ENCODE measurements around the gene GPR179.
"Not testable (repeated sequence)": the region's sequence is repeated elsewhere in the genome, so short reads cannot be mapped to it uniquely, and the experiment has no call there.

- not testable (repeated sequence) for TF ChIP-seq EZH2 (IDR thresholded peaks at IDR 0.05); RAD21 (IDR thresholded peaks at IDR 0.05; ENCODE audit: low read depth)
- TF ChIP-seq, protein P1, sequence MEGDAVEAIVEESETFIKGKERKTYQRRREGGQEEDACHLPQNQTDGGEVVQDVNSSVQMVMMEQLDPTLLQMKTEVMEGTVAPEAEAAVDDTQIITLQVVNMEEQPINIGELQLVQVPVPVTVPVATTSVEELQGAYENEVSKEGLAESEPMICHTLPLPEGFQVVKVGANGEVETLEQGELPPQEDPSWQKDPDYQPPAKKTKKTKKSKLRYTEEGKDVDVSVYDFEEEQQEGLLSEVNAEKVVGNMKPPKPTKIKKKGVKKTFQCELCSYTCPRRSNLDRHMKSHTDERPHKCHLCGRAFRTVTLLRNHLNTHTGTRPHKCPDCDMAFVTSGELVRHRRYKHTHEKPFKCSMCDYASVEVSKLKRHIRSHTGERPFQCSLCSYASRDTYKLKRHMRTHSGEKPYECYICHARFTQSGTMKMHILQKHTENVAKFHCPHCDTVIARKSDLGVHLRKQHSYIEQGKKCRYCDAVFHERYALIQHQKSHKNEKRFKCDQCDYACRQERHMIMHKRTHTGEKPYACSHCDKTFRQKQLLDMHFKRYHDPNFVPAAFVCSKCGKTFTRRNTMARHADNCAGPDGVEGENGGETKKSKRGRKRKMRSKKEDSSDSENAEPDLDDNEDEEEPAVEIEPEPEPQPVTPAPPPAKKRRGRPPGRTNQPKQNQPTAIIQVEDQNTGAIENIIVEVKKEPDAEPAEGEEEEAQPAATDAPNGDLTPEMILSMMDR (IDR thresholded peaks at IDR 0.05 in 2 of 3, conservative IDR thresholded peaks at IDR 0.05 in 1 of 3; ENCODE audit: borderline replicate concordance in 1 of 3, insufficient read depth in 1 of 3, low read depth in 2 of 3, low read length in 2 of 3) = not testable (repeated sequence)
Observed at GRCh38 chr17:38285994-38286393, 57.8 kb downstream of the GPR179 start.

Data from HCT116 (cell line).